Measurements from ENCODE around the gene C2CD4D.
"Not testable (repeated sequence)": the region's sequence is repeated elsewhere in the genome, so short reads cannot be mapped to it uniquely, and the experiment has no call there.

Gene C2CD4D

GRCh38 chr1:151858886-151859665 lies 19.5 kb upstream of the C2CD4D start:
- no peak for DNase-seq (ENCODE audit: low read depth)

GRCh38 chr1:151858030-151858746 lies 18.6 kb upstream of the C2CD4D start:
- no peak for DNase-seq (ENCODE audit: low read depth)

- DNase-seq (ENCODE audit: low read depth) = no peak
These were observed 16.3 kb upstream of the C2CD4D start for GRCh38 chr1:151855933-151856332.

GRCh38 chr1:151855516-151855915 lies 15.9 kb upstream of the C2CD4D start:
- DNase-seq (ENCODE audit: low read depth) = not testable (repeated sequence)

GRCh38 chr1:151854658-151855057 lies 15.0 kb upstream of the C2CD4D start:
- no peak for DNase-seq (ENCODE audit: low read depth)

GRCh38 chr1:151853411-151853943 lies 13.9 kb upstream of the C2CD4D start, which contains the start of gene THEM5:
Gene THEM5, minus strand, starts transcription at chr1:151853712. Its CDS starts 147 bp downstream, at chr1:151853565.
- DNase-seq (ENCODE audit: low read depth) = no peak

- no peak for DNase-seq (ENCODE audit: low read depth)
These were observed 13.1 kb upstream of the C2CD4D start for GRCh38 chr1:151852733-151853132.

GRCh38 chr1:151851886-151852285 lies 12.3 kb upstream of the C2CD4D start:
- no peak for DNase-seq (ENCODE audit: low read depth)

- no peak for DNase-seq (ENCODE audit: low read depth)
These were observed 10.3 kb upstream of the C2CD4D start for GRCh38 chr1:151849871-151850270.

GRCh38 chr1:151849126-151849525 lies 9.5 kb upstream of the C2CD4D start:
- no peak for DNase-seq (ENCODE audit: low read depth)

- no peak for DNase-seq (ENCODE audit: low read depth)
These were observed 8.4 kb upstream of the C2CD4D start for GRCh38 chr1:151847867-151848596.

- DNase-seq (ENCODE audit: low read depth) = no peak
These were observed 7.1 kb upstream of the C2CD4D start for GRCh38 chr1:151846686-151847237.

GRCh38 chr1:151846062-151846568 lies 6.5 kb upstream of the C2CD4D start:
- no peak for DNase-seq (ENCODE audit: low read depth)

GRCh38 chr1:151843398-151843797 lies 3.8 kb upstream of the C2CD4D start:
- no peak for DNase-seq (ENCODE audit: low read depth)

- DNase-seq (ENCODE audit: low read depth) = no peak
These were observed 1.5 kb upstream of the C2CD4D start for GRCh38 chr1:151841141-151841540.

- DNase-seq (ENCODE audit: low read depth) = no peak
These were observed 801 bp upstream of the C2CD4D start for GRCh38 chr1:151840421-151840820.

- no peak for DNase-seq (ENCODE audit: low read depth)
These were observed 573 bp downstream of the C2CD4D start for GRCh38 chr1:151839082-151839412.

- no peak for DNase-seq (ENCODE audit: low read depth)
These were observed 1.2 kb downstream of the C2CD4D start for GRCh38 chr1:151838222-151839081.

- DNase-seq (ENCODE audit: low read depth) = no peak
These were observed 1.8 kb downstream of the C2CD4D start for GRCh38 chr1:151837884-151838221.

- DNase-seq (ENCODE audit: low read depth) = no peak
These were observed 2.4 kb downstream of the C2CD4D start for GRCh38 chr1:151837197-151837596.

- DNase-seq (ENCODE audit: low read depth) = no peak
These were observed 4.0 kb downstream of the C2CD4D start for GRCh38 chr1:151835596-151835995.

Measured in stimulated activated CD8-positive, alpha-beta memory T cell treated with anti-CD3 and anti-CD28 coated beads, Interleukin-4, amount 100 ng/mL, for 24 hours (primary cell).